K562 (cell line): Measurements from ENCODE around the gene ZNF655. TPM values are rescaled to one million over a fixed set of nuclear protein-coding genes. Genes with fewer than 3 reads are reported as not detected.

ENCODE experiments used
- CBX3 ChIP-seq, 2 experiments: IDR thresholded peaks; 1 replicate in 1 of 2; 2 replicates in 1 of 2; pipeline ENCODE4 v1.6.1; 2012; ENCODE audit warnings: inconsistent platforms in 2 of 2, low read length in 2 of 2, borderline replicate concordance in 1 of 2, control low read depth in 1 of 2
- CEBPG ChIP-seq, 3 experiments: fragments of 200-800 bp in 1 of 3; sonication (Bioruptor generic) in 1 of 3; sonication (generic) in 1 of 3; formaldehyde crosslinking in 1 of 3; IDR thresholded peaks in 2 of 3; conservative IDR thresholded peaks in 1 of 3; 2 replicates each; pipeline versions ENCODE4 v1.6.1 to v1.8.0; 2016 to 2022; ENCODE audit warnings: missing compliant biosample characterization in 2 of 3, missing genetic modification characterization in 2 of 3, mild to moderate bottlenecking in 1 of 3, missing genetic modification reagents in 1 of 3
- CHD4 ChIP-seq: fragments of 200-600 bp; sonication (generic); IDR thresholded peaks from 3 replicates; pipeline ENCODE4 v1.6.1; 2012; ENCODE audit warnings: low read depth, mild to moderate bottlenecking, mixed read lengths, low read length, inconsistent platforms; ENCODE audit not compliant: insufficient read depth, insufficient replicate concordance, poor library complexity, severe bottlenecking
- ETS2 ChIP-seq: IDR thresholded peaks from 2 replicates; pipeline ENCODE4 v1.6.1; 2016; ENCODE audit warnings: borderline replicate concordance, missing genetic modification characterization, mild to moderate bottlenecking, moderate library complexity, missing compliant biosample characterization; ENCODE audit not compliant: poor library complexity, severe bottlenecking
- HOXB6 ChIP-seq: fragments of 250-450 bp; sonication (Bioruptor Pico); IDR thresholded peaks from 2 replicates; pipeline ENCODE4 v1.5.1; 2022; ENCODE audit warnings: mild to moderate bottlenecking, borderline replicate concordance
- SIRT6 ChIP-seq: IDR thresholded peaks from one replicate; pipeline ENCODE4 v1.6.1; 2012; ENCODE audit warnings: low read depth, mild to moderate bottlenecking, control low read depth, inconsistent platforms, low read length, moderate library complexity
- TCF3 ChIP-seq: sonication (generic); formaldehyde crosslinking; IDR thresholded peaks from 2 replicates; pipeline ENCODE4 v1.4.0; 2020; ENCODE audit warnings: mild to moderate bottlenecking, missing genetic modification reagents
- ZBED1 ChIP-seq: IDR thresholded peaks from 2 replicates; pipeline ENCODE4 v1.6.1; 2014
- ZNF395 ChIP-seq: fragments of 200-800 bp; sonication (Bioruptor generic); IDR thresholded peaks from 2 replicates; pipeline ENCODE4 v1.6.1; 2017; ENCODE audit warnings: missing genetic modification characterization, missing compliant biosample characterization
- ZNF609 ChIP-seq: sonication (generic); formaldehyde crosslinking; IDR thresholded peaks from 2 replicates; pipeline ENCODE4 v1.8.1; 2023; ENCODE audit warnings: missing genetic modification reagents, mild to moderate bottlenecking, borderline replicate concordance
- polyA plus RNA-seq, 8 experiments: library from polyadenylated mRNA; depleted of rRNA in 4 of 8; stranded (reverse) in 5 of 8; unstranded in 3 of 8; fragments of >200 nt; fragmentation: Nextera tagmentation in 2 of 8; fragmentation: Illumina TruSeq in 1 of 8; extraction: Ambion mirVana in 2 of 8; extraction: Trizol in 1 of 8; gene quantifications; 2 replicates each; pipeline versions ENCODE4 v1.2.1 to v1.2.3, GENCODE V29; 2011 to 2014; ENCODE audit warnings: inconsistent platforms in 1 of 8, missing spikeins in 1 of 8
- total RNA-seq, 7 experiments: library from RNA; depleted of rRNA in 6 of 7; stranded (reverse); fragments of >200 nt in 6 of 7; fragmentation: Illumina TruSeq in 2 of 7; extraction: Trizol in 2 of 7; gene quantifications; 2 replicates each; pipeline versions ENCODE4 v1.2.1 to v1.2.3, GENCODE V29; 2011 to 2021; ENCODE audit warnings: low replicate concordance in 1 of 7
- TF ChIP-seq, protein P1 (sequence below): fragments of 250-450 bp; sonication (Bioruptor Pico); IDR thresholded peaks from 2 replicates; pipeline ENCODE4 v1.5.1; 2021; ENCODE audit warnings: mild to moderate bottlenecking
- TF ChIP-seq, protein P2 (sequence below): IDR thresholded peaks from 3 replicates; pipeline ENCODE4 v1.6.1; 2011; ENCODE audit warnings: borderline replicate concordance, mild to moderate bottlenecking, moderate library complexity; ENCODE audit not compliant: insufficient read length; ENCODE audit errors: extremely low read depth

Gene ZNF655
- total and polyA plus RNA-seq, 9 of the 15 experiments (the other 6 are each of a cell fraction or from before 2014, with no cell fraction given), result 25.7 to 130 (median 95.2) TPM

DNA sequence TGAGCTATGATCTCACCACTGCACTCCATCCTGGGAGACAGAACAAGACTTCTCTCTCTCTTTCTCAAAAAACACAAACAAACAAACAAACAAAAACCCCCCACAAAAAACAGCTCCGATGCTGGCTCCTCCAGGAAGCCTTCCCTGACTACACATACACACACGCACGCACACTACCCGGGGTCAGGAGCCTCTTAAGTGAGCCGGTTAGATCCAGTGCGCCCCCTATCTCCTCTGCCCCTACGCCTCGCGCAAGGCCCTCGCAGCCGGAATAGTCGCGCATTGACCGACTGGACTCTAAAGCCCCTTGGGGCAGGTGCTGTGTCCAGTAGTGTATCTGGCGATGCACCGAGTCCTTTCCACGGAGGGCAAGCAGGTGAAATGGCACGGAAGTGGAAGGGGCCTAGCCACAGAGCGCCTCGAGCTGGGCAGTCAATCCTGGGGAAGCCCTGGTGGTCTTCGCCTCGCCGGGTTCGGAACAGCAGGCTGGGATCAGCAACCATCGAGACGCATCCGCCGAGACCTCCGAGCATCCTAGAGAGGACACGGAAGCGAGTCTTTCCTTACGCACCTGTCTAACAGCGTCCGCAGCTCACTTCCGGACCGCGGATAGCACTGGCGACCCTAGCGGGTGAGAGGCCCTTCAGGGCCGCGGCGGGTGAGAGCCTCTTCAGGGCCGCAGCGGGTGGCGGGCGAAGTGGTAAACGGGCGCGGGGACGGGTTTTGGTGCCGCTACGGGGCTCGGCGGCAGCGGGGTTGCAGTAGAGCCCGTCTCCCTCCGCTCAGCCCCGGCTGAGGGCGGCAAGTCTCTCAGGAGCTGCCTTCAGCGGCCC lies 58.1 kb downstream of the ZNF655 start, which contains the start of gene ZSCAN25 (continued):
- TF ChIP-seq ZNF395 (CRISPR knock-in tag), result peak; percentile 56; the same call in 1 of the 2 replicates
- TF ChIP-seq, protein P1, sequence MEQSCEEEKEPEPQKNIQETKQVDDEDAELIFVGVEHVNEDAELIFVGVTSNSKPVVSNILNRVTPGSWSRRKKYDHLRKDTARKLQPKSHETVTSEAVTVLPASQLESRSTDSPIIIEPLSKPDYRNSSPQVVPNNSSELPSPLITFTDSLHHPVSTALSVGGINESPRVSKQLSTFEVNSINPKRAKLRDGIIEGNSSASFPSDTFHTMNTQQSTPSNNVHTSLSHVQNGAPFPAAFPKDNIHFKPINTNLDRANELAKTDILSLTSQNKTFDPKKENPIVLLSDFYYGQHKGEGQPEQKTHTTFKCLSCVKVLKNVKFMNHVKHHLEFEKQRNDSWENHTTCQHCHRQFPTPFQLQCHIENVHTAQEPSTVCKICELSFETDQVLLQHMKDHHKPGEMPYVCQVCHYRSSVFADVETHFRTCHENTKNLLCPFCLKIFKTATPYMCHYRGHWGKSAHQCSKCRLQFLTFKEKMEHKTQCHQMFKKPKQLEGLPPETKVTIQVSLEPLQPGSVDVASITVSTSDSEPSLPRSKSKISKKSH (CRISPR knock-in tag), result no peak
- no peak; the same call in 1 of the 2 replicates for TF ChIP-seq ZBED1
- no peak for TF ChIP-seq SIRT6
- TF ChIP-seq CHD4, result peak; percentile 47
- peak; percentile 86; the same call in 1 of the 2 replicates for TF ChIP-seq ZNF609 (CRISPR knock-in tag)
- peak; percentile 44 for TF ChIP-seq TCF3 (CRISPR knock-in tag)
- TF ChIP-seq, protein P2, sequence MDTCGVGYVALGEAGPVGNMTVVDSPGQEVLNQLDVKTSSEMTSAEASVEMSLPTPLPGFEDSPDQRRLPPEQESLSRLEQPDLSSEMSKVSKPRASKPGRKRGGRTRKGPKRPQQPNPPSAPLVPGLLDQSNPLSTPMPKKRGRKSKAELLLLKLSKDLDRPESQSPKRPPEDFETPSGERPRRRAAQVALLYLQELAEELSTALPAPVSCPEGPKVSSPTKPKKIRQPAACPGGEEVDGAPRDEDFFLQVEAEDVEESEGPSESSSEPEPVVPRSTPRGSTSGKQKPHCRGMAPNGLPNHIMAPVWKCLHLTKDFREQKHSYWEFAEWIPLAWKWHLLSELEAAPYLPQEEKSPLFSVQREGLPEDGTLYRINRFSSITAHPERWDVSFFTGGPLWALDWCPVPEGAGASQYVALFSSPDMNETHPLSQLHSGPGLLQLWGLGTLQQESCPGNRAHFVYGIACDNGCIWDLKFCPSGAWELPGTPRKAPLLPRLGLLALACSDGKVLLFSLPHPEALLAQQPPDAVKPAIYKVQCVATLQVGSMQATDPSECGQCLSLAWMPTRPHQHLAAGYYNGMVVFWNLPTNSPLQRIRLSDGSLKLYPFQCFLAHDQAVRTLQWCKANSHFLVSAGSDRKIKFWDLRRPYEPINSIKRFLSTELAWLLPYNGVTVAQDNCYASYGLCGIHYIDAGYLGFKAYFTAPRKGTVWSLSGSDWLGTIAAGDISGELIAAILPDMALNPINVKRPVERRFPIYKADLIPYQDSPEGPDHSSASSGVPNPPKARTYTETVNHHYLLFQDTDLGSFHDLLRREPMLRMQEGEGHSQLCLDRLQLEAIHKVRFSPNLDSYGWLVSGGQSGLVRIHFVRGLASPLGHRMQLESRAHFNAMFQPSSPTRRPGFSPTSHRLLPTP, result peak; percentile 81
- no peak for TF ChIP-seq ETS2 (tag)
- no peak for TF ChIP-seq CEBPG (CRISPR knock-in tag; IDR thresholded peaks at IDR 0.05)
- no peak for TF ChIP-seq CEBPG (tag; conservative IDR thresholded peaks at IDR 0.05 in 1 of 2, IDR thresholded peaks at IDR 0.05 in 1 of 2)
- no peak; the same call in 1 of the 2 replicates for TF ChIP-seq HOXB6 (CRISPR knock-in tag)
- peak in 1 of 2 experiments; percentile 88; a peak in 2 of 3 replicates for TF ChIP-seq CBX3 (IDR thresholded peaks at IDR 0.05; ENCODE audit: borderline replicate concordance in 1 of 2, low read length in 2 of 2)
